Measurements from ENCODE around the gene PLCB4. TPM values are rescaled to one million over a fixed set of nuclear protein-coding genes. Genes with fewer than 3 reads are reported as not detected.

The PLCB4 gene
- total RNA-seq, 1 donor from 2014 or later = 53.3 TPM

DNA sequence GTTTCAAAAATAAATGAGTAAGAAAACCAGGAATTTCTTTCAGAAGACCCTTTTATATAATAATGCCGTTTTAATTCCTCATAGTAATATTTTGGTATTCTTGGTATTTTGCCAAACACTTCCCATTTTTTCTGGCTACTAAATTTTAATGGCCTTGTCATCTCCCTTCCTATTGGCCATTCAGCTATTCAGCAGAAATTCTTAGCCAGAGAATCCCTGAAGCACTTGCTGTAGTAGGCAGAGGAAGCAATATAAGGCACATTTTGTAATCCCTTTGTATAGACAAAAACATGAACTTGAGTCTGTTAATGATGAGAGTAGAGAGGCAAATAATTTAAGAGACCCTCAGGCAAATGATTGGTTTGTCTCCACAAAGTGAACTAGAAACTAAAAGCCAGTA is 327.1 kb downstream of the PLCB4 start:
- DNase-seq (ENCODE audit: low read depth, low spot score) = no peak
- peaks cover 17% of the 10 kb centered on the region for H3K4me1 Mint-ChIP-seq
- no peak for TF ChIP-seq CTCF (conservative IDR thresholded peaks at IDR 0.05)
- H3K36me3 Mint-ChIP-seq (ENCODE audit: low read depth) = peaks cover 11% of the 10 kb centered on the region
- H3K9me3 Mint-ChIP-seq = no peaks in the 10 kb centered on the region
- H3K27ac Mint-ChIP-seq (ENCODE audit: unreplicated experiment) = no peak overlapping the region
- H3K4me3 Mint-ChIP-seq = no peak overlapping the region
- H3K27me3 Mint-ChIP-seq (ENCODE audit: low read depth) = no peaks in the 10 kb centered on the region

DNA sequence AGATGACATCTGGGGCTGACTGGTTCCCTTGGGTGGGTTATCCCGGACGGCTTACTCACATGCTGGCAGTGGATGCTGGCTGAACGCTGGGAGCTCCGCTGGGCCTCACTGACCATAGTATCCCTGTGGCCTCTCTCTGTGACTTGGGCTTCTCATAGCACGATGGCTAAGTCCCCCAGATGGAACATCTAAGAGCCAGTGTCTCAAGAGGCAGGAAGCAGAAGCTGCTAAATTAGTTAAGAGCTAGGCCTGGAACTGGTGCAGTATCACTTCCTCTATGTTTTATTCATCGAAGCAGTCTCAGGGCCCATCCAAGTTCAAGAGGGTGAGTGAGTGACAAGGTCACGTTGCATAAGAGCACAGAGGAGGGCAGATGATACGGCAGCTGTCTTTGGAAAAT is 329.0 kb downstream of the PLCB4 start:
- Mint-ChIP-seq H3K4me3 (no peak overlapping the region), H3K27ac (ENCODE audit: unreplicated experiment) (no peak overlapping the region), H3K9me3 (no peaks in the 10 kb centered on the region), H3K36me3 (ENCODE audit: low read depth) (peaks cover 11% of the 10 kb centered on the region), H3K4me1 (peaks cover 5% of the 10 kb centered on the region), H3K27me3 (ENCODE audit: low read depth) (no peaks in the 10 kb centered on the region)
- DNase-seq (ENCODE audit: low read depth, low spot score) = no peak
- TF ChIP-seq CTCF (conservative IDR thresholded peaks at IDR 0.05) = no peak

- no peak for TF ChIP-seq CTCF (conservative IDR thresholded peaks at IDR 0.05)
- Mint-ChIP-seq H3K36me3 (ENCODE audit: low read depth) (peaks cover 7% of the 10 kb centered on the region), H3K4me1 (no peaks in the 10 kb centered on the region), H3K4me3 (no peak overlapping the region), H3K27me3 (ENCODE audit: low read depth) (no peaks in the 10 kb centered on the region), H3K9me3 (no peaks in the 10 kb centered on the region), H3K27ac (ENCODE audit: unreplicated experiment) (no peak overlapping the region)
- no peak for DNase-seq (ENCODE audit: low read depth, low spot score)
These were observed 330.0 kb downstream of the PLCB4 start for GRCh38 chr20:9398882-9399281.

DNA sequence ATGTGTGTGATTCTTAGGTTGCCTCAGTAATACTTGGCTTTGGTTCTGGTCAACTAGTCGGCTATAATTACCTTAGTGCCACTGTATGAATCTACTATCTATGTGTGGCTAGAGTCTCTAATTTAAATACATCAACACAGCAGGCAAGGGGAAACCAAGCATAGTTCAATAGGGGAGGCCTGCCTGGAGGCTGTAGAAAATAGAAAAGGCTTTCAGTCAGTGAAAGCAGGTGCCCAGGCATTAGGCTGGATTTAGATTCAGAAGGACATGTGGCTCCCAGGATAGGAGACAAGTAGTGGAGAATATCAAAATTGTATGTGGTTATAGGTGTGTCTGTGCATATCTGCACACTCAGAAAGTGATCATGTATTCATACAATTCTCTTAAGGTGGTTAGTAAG is 330.4 kb downstream of the PLCB4 start:
- Mint-ChIP-seq H3K4me3 (no peak overlapping the region), H3K9me3 (no peaks in the 10 kb centered on the region), H3K27ac (ENCODE audit: unreplicated experiment) (no peak overlapping the region), H3K4me1 (no peaks in the 10 kb centered on the region), H3K36me3 (ENCODE audit: low read depth) (peaks cover 7% of the 10 kb centered on the region), H3K27me3 (ENCODE audit: low read depth) (no peaks in the 10 kb centered on the region)
- no peak for DNase-seq (ENCODE audit: low read depth, low spot score)
- TF ChIP-seq CTCF (conservative IDR thresholded peaks at IDR 0.05) = no peak

DNA sequence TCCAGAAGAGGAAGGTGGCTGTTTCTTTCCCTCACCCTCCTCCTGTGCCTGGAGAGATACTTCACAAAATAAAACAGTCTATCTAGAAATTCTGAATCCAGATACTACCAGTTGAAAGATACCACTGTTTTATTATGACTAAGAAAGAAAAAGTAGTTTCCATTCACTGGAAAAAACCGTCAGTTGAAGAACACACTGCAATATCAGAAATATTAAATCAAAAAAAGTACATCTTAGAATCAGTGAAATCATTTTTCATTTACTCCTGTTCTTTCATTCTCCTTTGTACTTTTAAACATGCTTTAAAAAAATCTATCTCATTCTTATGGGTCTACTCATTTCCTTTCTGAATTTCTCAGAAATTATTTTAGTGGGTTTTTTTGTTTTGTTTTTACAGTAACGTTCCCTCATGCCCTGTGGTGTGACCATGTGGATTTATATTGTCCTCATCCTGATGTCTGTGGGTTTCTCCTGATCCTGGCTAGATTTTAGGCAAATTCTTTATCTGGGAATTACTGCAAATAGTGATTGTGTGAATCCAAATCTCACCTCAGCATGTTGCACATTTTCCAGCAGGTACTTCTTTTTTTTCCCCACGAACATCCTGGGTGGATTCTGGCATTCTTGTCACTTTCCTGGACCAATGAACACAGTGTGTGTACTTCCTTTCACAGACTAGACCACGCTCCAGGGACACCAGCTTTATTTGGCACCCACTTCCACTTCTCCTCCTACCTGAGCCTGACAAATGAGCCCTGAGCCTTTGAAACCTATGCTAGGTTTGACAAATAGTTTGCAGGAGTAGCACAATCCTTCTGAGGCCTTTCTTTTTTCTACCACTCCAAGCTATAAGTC is 331.5 kb downstream of the PLCB4 start:
- no peaks in the 10 kb centered on the region for H3K9me3 Mint-ChIP-seq
- H3K36me3 Mint-ChIP-seq (ENCODE audit: low read depth) = peaks cover 7% of the 10 kb centered on the region
- H3K4me3 Mint-ChIP-seq = no peak overlapping the region
- H3K4me1 Mint-ChIP-seq = no peaks in the 10 kb centered on the region
- DNase-seq (ENCODE audit: low read depth, low spot score) = no peak
- no peak for TF ChIP-seq CTCF (conservative IDR thresholded peaks at IDR 0.05)
- H3K27ac Mint-ChIP-seq (ENCODE audit: unreplicated experiment) = no peak overlapping the region
- H3K27me3 Mint-ChIP-seq (ENCODE audit: low read depth) = no peaks in the 10 kb centered on the region

Measured in neural crest cell (in vitro differentiated cells).